CD4-positive, alpha-beta T cell (primary cell): Measurements from ENCODE around the gene IGFBPL1. TPM values are rescaled to one million over a fixed set of nuclear protein-coding genes. Genes with fewer than 3 reads are reported as not detected.

Experiments
- ATAC-seq: fragments of 200-7000 bp; cut with Tn5 transposase; one replicate; pipeline ENCODE4 v1.10.0; 2022; ENCODE audit warnings: mild to moderate bottlenecking; ENCODE audit not compliant: poor library complexity
- CTCF ChIA-PET: fragments of 350-600 bp; sonication (Branson Sonifier 250); formaldehyde crosslinking; loops from one replicate; lab custom pipeline; 2021; ENCODE audit warnings: antibody characterized with exemption, inconsistent platforms; lab: Charles Lee
- POLR2A ChIA-PET: fragments of 350-600 bp; sonication (Branson Sonifier 250); formaldehyde crosslinking; loops from one replicate; lab custom pipeline; 2021; ENCODE audit warnings: antibody characterized with exemption, inconsistent platforms; lab: Charles Lee
- DNase-seq, 14 experiments: peaks; one replicate each; pipeline ENCODE4 v3.0.0-alpha.2; 2013 to 2020; ENCODE audit warnings: mixed read lengths in 2 of 14
- H3K27ac ChIP-seq, 2 donors: one replicate each; pipeline versions ENCODE4 v1.5.1 to v1.7.0; 2013; ENCODE audit warnings: low read length in 2 of 2, low read depth in 1 of 2, mild to moderate bottlenecking in 1 of 2
- H3K27me3 ChIP-seq, 2 experiments: 1 replicate in 1 of 2; 2 replicates in 1 of 2; pipeline versions ENCODE4 v1.6.1 to v1.7.0; 2013; ENCODE audit warnings: low read length in 2 of 2, control low read depth in 1 of 2, mild to moderate bottlenecking in 1 of 2, moderate library complexity in 1 of 2; ENCODE audit not compliant: insufficient read depth in 2 of 2, control insufficient read depth in 1 of 2
- H3K36me3 ChIP-seq: one replicate; pipeline ENCODE4 v1.6.1; 2013; ENCODE audit warnings: low read length, control low read depth; ENCODE audit not compliant: insufficient read depth
- H3K4me1 ChIP-seq: one replicate; pipeline ENCODE4 v1.6.1; 2013; ENCODE audit warnings: low read length, control low read depth; ENCODE audit not compliant: insufficient read depth
- H3K4me3 ChIP-seq: one replicate; pipeline ENCODE4 v1.5.1; 2013; ENCODE audit warnings: mild to moderate bottlenecking, low read length, moderate library complexity
- H3K9me3 ChIP-seq, 2 experiments: 1 replicate in 1 of 2; 2 replicates in 1 of 2; pipeline versions ENCODE4 v1.6.1 to v1.7.0; 2013; ENCODE audit warnings: low read length in 2 of 2, mild to moderate bottlenecking in 2 of 2, control low read depth in 1 of 2, moderate library complexity in 1 of 2; ENCODE audit not compliant: control insufficient read depth in 1 of 2, insufficient read depth in 1 of 2
- H3K27ac Mint-ChIP-seq: one replicate; pipeline ENCODE4 v1.8.0; 2020; ENCODE audit warnings: mixed read lengths
- H3K27me3 Mint-ChIP-seq: one replicate; pipeline ENCODE4 v1.8.0; 2021; ENCODE audit warnings: mixed read lengths
- H3K36me3 Mint-ChIP-seq: one replicate; pipeline ENCODE4 v1.8.0; 2021; ENCODE audit warnings: low read depth, mixed read lengths
- H3K4me1 Mint-ChIP-seq: one replicate; pipeline ENCODE4 v1.8.0; 2021; ENCODE audit warnings: low read depth, mixed read lengths
- H3K4me3 Mint-ChIP-seq: one replicate; pipeline ENCODE4 v1.8.0; 2020; ENCODE audit warnings: mild to moderate bottlenecking, mixed read lengths
- H3K9me3 Mint-ChIP-seq: one replicate; pipeline ENCODE4 v1.8.0; 2020; ENCODE audit warnings: mixed read lengths
- CTCF ChIP-seq: fragments of 200-600 bp; IDR thresholded peaks from one replicate; pipeline ENCODE4 v1.8.0; 2022; ENCODE audit warnings: antibody characterized with exemption, mild to moderate bottlenecking
- intact Hi-C, 2 experiments: fragments of 100-400 bp; cut with DNase I in 1 of 2; cut with micrococcal nuclease in 1 of 2; formaldehyde crosslinking; loops; one replicate each; pipeline versions ENCODE4 v1.15.1 to v1.9.0; 2023 to 2025; cut with DNase I, micrococcal nuclease
- total RNA-seq, 174 experiments: library from RNA in 2 of 174; stranded (reverse) in 2 of 174; gene quantifications; one replicate each; pipeline ENCODE4 v1.2.3 and lab custom pipeline; 2021 to 2026

IGFBPL1 gene
- total RNA-seq, 2 experiments from 2014 or later = not detected

DNA sequence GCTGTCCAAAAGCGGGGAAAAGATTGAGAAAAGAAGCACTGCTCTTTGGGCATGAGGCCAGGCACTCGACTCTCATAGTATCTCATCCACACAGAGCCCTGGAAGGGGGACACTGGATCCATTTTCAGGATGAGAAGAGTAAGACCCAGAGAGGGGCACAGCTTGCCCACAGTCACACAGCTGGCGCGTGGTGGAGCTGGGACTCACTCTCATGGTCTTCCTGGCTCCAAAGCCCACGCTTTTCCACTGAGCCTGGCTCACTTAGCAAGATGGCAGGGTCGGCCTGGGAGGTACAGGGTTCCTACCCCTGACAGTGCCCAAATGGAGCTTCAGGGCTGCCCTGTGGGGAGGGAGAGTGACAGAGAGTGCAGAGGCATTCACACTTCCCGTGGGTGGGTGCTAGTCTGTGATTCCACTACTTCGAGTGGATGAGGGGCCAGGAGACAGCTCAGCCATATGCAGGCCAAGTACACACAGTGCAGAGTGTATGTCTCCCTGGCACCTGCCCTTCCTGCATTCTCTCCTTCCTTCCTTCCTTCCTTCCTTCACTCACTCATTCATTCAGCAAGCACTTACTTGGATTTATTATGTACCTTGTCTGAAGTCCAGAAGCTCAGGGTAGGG, 18.3 kb upstream of the IGFBPL1 start:
- ChIA-PET POLR2A (no interaction called here), CTCF (no interaction called here)
- Histone ChIP-seq H3K4me3 (no peak overlapping the region), H3K4me1 (no peaks in the 10 kb centered on the region), H3K36me3 (no peaks in the 10 kb centered on the region), H3K9me3 (peaks cover 0 to 3% of the 10 kb centered on the region in 2 experiments), H3K27me3 (no peaks in the 10 kb centered on the region), H3K27ac (no peak overlapping the region)
- Mint-ChIP-seq H3K27me3 (peaks cover 23% of the 10 kb centered on the region), H3K9me3 (no peaks in the 10 kb centered on the region), H3K27ac (no peak overlapping the region), H3K36me3 (no peaks in the 10 kb centered on the region), H3K4me1 (peaks cover 6% of the 10 kb centered on the region), H3K4me3 (no peak overlapping the region)
- intact Hi-C loops = no loop called here
- no peak for TF ChIP-seq CTCF
- ATAC-seq (no peak), DNase-seq (no peak)

- peaks cover 8% of the 10 kb centered on the region for H3K4me1 Mint-ChIP-seq
- peaks cover 17% of the 10 kb centered on the region for H3K27me3 Mint-ChIP-seq
- H3K36me3 ChIP-seq = no peaks in the 10 kb centered on the region
- H3K9me3 Mint-ChIP-seq = no peaks in the 10 kb centered on the region
- no peak overlapping the region for H3K4me3 ChIP-seq
- no peaks in the 10 kb centered on the region for H3K27me3 ChIP-seq
- ATAC-seq (no peak), DNase-seq (no peak)
- CTCF ChIA-PET = no interaction called here
- no peak for TF ChIP-seq CTCF
- no peak overlapping the region for H3K27ac Mint-ChIP-seq
- H3K36me3 Mint-ChIP-seq = no peaks in the 10 kb centered on the region
- H3K4me3 Mint-ChIP-seq = no peak overlapping the region
- H3K9me3 ChIP-seq = peaks cover 0 to 3% of the 10 kb centered on the region in 2 experiments
- no peaks in the 10 kb centered on the region for H3K4me1 ChIP-seq
- POLR2A ChIA-PET = no interaction called here
- intact Hi-C loops = no loop called here
- no peak overlapping the region for H3K27ac ChIP-seq
Measured at GRCh38 chr9:38441347-38442085, 17.3 kb upstream of the IGFBPL1 start.

DNA sequence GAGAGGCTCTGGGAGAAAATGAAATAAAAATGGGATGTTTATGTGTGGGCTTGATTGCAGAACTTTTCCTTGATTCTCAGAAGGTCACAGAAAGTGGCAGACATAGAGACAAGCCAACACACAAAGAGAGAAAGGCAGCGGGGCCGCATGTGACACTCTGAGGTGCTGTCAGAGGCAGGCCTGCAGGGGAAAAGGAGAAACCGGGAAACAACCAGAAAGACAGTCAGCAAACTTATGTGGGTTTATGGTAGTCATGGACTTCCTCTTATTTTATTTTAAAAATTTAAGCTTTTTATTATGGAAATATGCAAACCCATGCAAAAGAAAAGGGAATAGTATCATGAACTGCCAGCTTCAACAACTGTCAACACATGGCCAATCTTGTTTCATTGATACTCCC, 16.3 kb upstream of the IGFBPL1 start:
- Mint-ChIP-seq H3K4me3 (no peak overlapping the region), H3K27ac (no peak overlapping the region), H3K36me3 (no peaks in the 10 kb centered on the region), H3K9me3 (no peaks in the 10 kb centered on the region), H3K27me3 (peaks cover 17% of the 10 kb centered on the region), H3K4me1 (peaks cover 8% of the 10 kb centered on the region)
- no peak overlapping the region for H3K27ac ChIP-seq
- no peak for TF ChIP-seq CTCF
- no peak for ATAC-seq
- H3K9me3 ChIP-seq = peaks cover 0 to 3% of the 10 kb centered on the region in 2 experiments
- ChIA-PET CTCF (no interaction called here), POLR2A (no interaction called here)
- no peaks in the 10 kb centered on the region for H3K4me1 ChIP-seq
- H3K4me3 ChIP-seq = no peak overlapping the region
- no peaks in the 10 kb centered on the region for H3K36me3 ChIP-seq
- H3K27me3 ChIP-seq = no peaks in the 10 kb centered on the region
- intact Hi-C loops = no loop called here
- DNase-seq = no peak
